Activated CD8-positive, alpha-beta T cell treated with anti-CD3 and anti-CD28 coated beads for 36 hours (primary cell): Measurements from ENCODE around the gene MTA1. TPM values are rescaled to one million over a fixed set of nuclear protein-coding genes. Genes with fewer than 3 reads are reported as not detected.

Experiments used
- ATAC-seq: fragments of 200-7000 bp; cut with Tn5 transposase; one replicate; pipeline ENCODE4 v1.10.0; 2021; ENCODE audit warnings: mild to moderate bottlenecking, moderate library complexity
- CTCF ChIA-PET: fragments of 350-600 bp; sonication (Branson Sonifier 250); formaldehyde crosslinking; loops from one replicate; lab custom pipeline; 2021; ENCODE audit warnings: antibody characterized with exemption; lab: Charles Lee
- POLR2A ChIA-PET: fragments of 350-600 bp; sonication (Branson Sonifier 250); formaldehyde crosslinking; loops from one replicate; lab custom pipeline; 2021; ENCODE audit warnings: antibody characterized with exemption; lab: Charles Lee
- DNase-seq: peaks from one replicate; pipeline ENCODE4 v3.0.0-alpha.2; 2020
- H3K27ac Mint-ChIP-seq: one replicate; pipeline ENCODE4 v1.8.0; 2021; ENCODE audit warnings: mild to moderate bottlenecking, mixed read lengths
- H3K27me3 Mint-ChIP-seq: one replicate; pipeline ENCODE4 v1.8.0; 2021; ENCODE audit warnings: mixed read lengths
- H3K36me3 Mint-ChIP-seq: one replicate; pipeline ENCODE4 v1.8.0; 2021; ENCODE audit warnings: low read depth, mixed read lengths
- H3K4me1 Mint-ChIP-seq: one replicate; pipeline ENCODE4 v1.8.0; 2021; ENCODE audit warnings: low read depth, mixed read lengths
- H3K4me3 Mint-ChIP-seq: one replicate; pipeline ENCODE4 v1.8.0; 2021; ENCODE audit warnings: mild to moderate bottlenecking, moderate library complexity, mixed read lengths
- H3K9me3 Mint-ChIP-seq: one replicate; pipeline ENCODE4 v1.8.0; 2021; ENCODE audit warnings: mixed read lengths
- CTCF ChIP-seq: fragments of 200-600 bp; IDR thresholded peaks from one replicate; pipeline ENCODE4 v1.8.0; 2022; ENCODE audit warnings: antibody characterized with exemption, mild to moderate bottlenecking
- intact Hi-C: fragments of 100-400 bp; cut with micrococcal nuclease; formaldehyde crosslinking; loops from one replicate; pipeline ENCODE4 v1.10.0; 2022
- total RNA-seq, 2 experiments: library from RNA; stranded (reverse); gene quantifications; one replicate each; pipeline ENCODE4 v1.2.3, GENCODE V29; 2021

The MTA1 gene
- total RNA-seq, 2 experiments from 2014 or later: 133 to 140 TPM

DNA sequence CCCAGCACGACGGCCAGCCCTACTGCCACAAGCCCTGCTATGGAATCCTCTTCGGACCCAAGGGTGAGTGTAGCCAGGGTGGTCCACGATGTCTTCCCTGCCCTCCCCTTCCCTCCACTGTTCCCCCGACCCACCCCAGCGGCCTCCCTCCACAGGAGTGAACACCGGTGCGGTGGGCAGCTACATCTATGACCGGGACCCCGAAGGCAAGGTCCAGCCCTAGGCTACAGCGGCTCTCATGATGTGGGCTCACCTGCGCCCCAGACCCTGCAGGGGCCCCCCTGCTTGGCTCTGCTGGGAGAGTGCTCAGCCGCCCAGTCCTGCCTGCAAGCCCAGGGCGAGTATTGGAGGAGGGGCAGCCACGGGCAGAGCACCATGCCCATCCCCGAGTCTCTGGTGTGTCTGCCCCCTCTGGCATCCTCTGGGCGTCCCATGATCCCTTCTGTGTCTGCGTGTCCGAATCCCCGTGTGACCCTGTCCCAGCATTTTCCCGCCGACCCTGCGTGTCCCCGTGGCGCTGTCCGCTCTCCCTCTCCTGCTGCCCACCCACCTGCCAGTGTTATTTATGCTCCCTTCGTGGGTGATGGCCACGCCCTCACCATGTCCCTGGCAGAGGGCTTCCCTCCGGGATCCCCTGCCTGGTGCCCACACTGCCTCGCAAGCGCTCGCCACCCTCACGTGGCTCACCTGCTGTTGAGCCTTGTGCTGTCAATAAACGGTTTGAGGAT lies 60.0 kb downstream of the MTA1 start:
- peaks cover 23% of the 10 kb centered on the region for H3K27me3 Mint-ChIP-seq
- DNase-seq: no peak
- POLR2A ChIA-PET: interaction anchor here (1.0 kb wide), 1 partner anchor 70 kb away, joined by 3 read pairs; no protein-coding TSS in a partner anchor
- peaks cover 43% of the 10 kb centered on the region for H3K4me1 Mint-ChIP-seq
- ATAC-seq: no peak
- TF ChIP-seq CTCF: no peak
- CTCF ChIA-PET: interaction anchor here (1.6 to 2.9 kb wide), 2 partner anchors 10 to 12 kb away, joined by 6 to 80 read pairs; partner anchors contain the start of gene TEDC1
- no peak overlapping the region for H3K4me3 Mint-ChIP-seq
- intact Hi-C loops: no loop called here
- H3K9me3 Mint-ChIP-seq: no peaks in the 10 kb centered on the region
- peaks cover 2% of the 10 kb centered on the region for H3K36me3 Mint-ChIP-seq
- H3K27ac Mint-ChIP-seq: no peak overlapping the region

DNA sequence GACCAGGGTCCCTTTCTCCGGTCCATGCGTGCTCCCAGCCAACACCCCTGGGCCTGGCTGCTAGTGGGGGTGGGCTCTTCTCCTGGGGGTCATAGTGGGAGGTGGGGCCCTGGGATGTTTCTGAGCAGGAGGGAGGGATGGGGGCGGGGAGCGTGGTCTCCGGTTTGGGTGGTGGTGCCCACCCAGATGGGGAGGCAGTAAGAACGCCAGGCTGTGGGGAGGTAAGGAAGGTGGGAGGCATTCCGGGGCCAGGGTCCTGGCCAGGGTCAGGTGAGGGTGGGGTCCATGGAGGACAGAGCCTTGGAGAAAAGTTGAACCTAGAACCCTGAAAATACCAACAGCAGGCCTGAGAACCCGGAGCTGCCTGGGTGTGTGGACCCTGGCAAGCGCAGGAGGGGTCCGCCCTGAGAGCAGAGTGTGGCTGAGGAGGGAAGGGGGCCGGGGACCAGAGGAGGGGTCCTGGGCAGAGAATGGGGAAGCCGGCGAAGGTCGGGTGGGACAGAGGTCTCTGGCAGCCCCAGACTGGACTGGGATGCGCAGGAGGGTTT lies 60.6 kb downstream of the MTA1 start:
- intact Hi-C loops: no loop called here
- peaks cover 45% of the 10 kb centered on the region for H3K4me1 Mint-ChIP-seq
- no peak overlapping the region for H3K4me3 Mint-ChIP-seq
- TF ChIP-seq CTCF: no peak
- DNase-seq (no peak), ATAC-seq (no peak)
- peaks cover 23% of the 10 kb centered on the region for H3K27me3 Mint-ChIP-seq
- peaks cover 2% of the 10 kb centered on the region for H3K36me3 Mint-ChIP-seq
- ChIA-PET CTCF (interaction anchor here (0.6 to 2.9 kb wide), 34 partner anchors 8 to 349 kb away, joined by 3 to 80 read pairs (median 4); partner anchors contain the start of genes BTBD6, TEDC1 and TMEM121), POLR2A (interaction anchor here (0.8 to 2.7 kb wide), 2 partner anchors 8 to 10 kb away, joined by 7 to 24 read pairs; partner anchors contain the start of gene TEDC1)
- H3K9me3 Mint-ChIP-seq: no peaks in the 10 kb centered on the region
- peak overlapping the region; percentile 15 for H3K27ac Mint-ChIP-seq

- H3K27ac Mint-ChIP-seq: peak overlapping the region; percentile 96
- TF ChIP-seq CTCF: peak; percentile 93
These were observed 61.5 kb downstream of the MTA1 start for GRCh38 chr14:105480807-105481801.

DNA sequence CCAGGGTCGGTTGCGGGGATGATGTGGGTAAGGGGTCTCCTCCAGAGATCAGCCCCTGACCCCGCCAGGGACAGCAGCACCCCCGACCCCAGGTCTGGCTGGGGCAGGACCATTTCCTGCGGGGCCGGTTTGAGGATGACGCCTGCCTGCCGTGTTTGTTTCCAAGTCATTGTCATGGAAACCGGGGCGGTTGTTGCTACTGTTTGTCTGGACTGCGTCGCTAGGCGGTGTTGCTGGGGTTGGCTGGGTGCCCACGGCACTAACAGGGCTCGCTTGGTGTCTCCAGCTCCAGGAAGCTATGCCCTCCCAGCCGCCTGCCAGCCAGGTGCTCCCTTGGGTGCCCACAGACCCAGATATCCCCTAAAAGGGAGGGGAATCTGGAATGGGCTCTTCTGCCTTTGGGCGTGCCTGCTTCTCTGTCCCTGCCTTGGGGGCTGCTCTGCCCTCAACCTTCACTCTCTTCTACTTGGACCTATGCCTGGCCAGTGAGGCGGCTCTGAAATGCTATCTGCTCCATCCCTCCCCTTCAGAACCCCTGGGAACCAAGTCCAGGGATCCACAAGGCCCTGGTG lies 62.3 kb downstream of the MTA1 start:
- DNase-seq: peak; percentile 98
- Mint-ChIP-seq H3K36me3 (peaks cover 2% of the 10 kb centered on the region), H3K4me1 (peaks cover 52% of the 10 kb centered on the region), H3K27me3 (peaks cover 15% of the 10 kb centered on the region), H3K9me3 (no peaks in the 10 kb centered on the region), H3K4me3 (peak overlapping the region; percentile 65), H3K27ac (peak overlapping the region; percentile 96)
- peak; percentile 71 for ATAC-seq
- intact Hi-C loops: no loop called here
- POLR2A ChIA-PET: interaction anchor here (1.1 to 3.2 kb wide), 4 partner anchors 9 to 83 kb away, joined by 4 to 24 read pairs (median 8); partner anchors contain the start of gene TEDC1
- TF ChIP-seq CTCF: no peak
- CTCF ChIA-PET: interaction anchor here (1.4 to 2.9 kb wide), 6 partner anchors 9 to 111 kb away, joined by 5 to 80 read pairs (median 12); partner anchors contain the start of gene TEDC1

More at GRCh38 chr14:105480807-105481801, 61.5 kb downstream of the MTA1 start:
- POLR2A ChIA-PET: interaction anchor here (0.8 to 3.2 kb wide), 5 partner anchors 9 to 82 kb away, joined by 4 to 24 read pairs (median 7); partner anchors contain the start of gene TEDC1
- Mint-ChIP-seq H3K4me3 (peak overlapping the region; percentile 65), H3K27me3 (peaks cover 21% of the 10 kb centered on the region), H3K4me1 (peaks cover 52% of the 10 kb centered on the region), H3K36me3 (peaks cover 2% of the 10 kb centered on the region), H3K9me3 (no peaks in the 10 kb centered on the region)
- peak; percentile 68 for ATAC-seq
- CTCF ChIA-PET: interaction anchor here (0.6 to 2.9 kb wide), 34 partner anchors 9 to 349 kb away, joined by 3 to 80 read pairs (median 4); partner anchors contain the start of genes BTBD6, TEDC1 and TMEM121
- DNase-seq: peak; percentile 92
- intact Hi-C loops: no loop called here
